CD4-positive, alpha-beta T cell treated with Interferon alpha-2 for 1 hour (primary cell): Measurements from ENCODE around the gene ABRACL.
"Not testable (repeated sequence)": the region's sequence is repeated elsewhere in the genome, so short reads cannot be mapped to it uniquely, and the experiment has no call there.

Source experiments
- DNase-seq, 2 donors: peaks; one replicate each; pipeline ENCODE4 v3.0.0-alpha.2; 2020 to 2022

The ABRACL gene, protein sequence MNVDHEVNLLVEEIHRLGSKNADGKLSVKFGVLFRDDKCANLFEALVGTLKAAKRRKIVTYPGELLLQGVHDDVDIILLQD

DNA sequence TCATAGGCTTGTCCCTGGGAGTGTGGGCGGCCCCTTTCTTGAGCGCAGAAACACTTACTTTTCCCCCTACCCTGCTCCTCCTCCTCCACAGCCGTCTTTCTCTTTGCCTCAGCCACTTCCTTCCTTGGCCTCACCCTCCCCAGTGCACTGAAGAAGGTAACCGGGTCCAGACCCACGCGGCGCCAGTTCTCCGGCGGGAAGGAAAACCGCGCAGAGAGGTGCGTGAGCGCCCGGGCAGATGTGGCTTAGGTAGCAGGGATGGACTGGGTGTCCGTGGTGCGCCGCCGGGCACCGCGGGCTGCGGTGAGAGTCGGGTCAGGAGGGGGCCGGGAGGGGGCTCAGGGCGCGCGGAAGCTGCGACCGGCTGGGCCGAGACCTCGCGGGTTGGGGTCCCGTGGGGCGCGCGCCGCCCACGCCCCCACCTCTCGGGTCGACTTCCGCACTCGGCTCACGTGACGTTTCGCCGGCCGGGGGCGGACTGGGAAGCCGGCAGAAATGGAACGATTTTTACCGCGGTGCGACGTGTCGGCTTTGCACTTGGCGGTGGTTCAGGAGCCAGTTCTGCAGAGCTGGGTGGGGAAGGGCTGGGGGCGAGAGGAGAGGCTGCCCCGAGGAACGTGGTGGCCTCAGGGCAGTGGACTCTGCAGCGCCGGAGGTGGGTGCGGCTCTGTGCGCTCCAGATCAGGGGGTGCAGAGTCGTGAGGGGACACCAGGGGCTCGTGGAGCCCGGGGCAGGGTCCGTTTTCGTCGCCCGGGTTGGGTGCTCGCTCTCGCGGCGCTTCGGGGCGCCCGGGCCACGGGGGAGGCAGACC, at the start of gene ABRACL:
TSS of gene ABRACL (plus strand) at position 88 of the 812 bp plus-strand sequence. CDS start 5,416 bp downstream, outside the sequence.
- DNase-seq, result peak; percentile 61 to 79

DNA sequence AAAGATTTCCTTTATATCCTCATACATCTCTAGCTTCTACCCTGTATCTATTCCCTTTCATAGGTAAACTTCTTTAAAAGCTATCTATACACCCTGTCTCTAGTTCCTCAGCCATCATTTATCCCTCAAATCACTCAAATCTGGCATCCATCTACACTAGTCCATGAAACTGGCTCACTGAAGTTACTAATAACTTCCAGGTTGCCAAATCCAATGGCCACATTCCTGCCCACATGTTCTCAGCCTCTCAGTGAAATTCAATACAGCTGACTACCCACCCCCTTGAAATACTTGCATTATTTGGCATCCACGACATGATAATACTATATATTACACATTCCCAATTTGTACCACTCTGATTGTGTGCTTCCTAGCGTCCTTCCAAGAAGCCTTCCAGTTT, 49.2 kb upstream of the ABRACL start:
- no peak for DNase-seq

DNA sequence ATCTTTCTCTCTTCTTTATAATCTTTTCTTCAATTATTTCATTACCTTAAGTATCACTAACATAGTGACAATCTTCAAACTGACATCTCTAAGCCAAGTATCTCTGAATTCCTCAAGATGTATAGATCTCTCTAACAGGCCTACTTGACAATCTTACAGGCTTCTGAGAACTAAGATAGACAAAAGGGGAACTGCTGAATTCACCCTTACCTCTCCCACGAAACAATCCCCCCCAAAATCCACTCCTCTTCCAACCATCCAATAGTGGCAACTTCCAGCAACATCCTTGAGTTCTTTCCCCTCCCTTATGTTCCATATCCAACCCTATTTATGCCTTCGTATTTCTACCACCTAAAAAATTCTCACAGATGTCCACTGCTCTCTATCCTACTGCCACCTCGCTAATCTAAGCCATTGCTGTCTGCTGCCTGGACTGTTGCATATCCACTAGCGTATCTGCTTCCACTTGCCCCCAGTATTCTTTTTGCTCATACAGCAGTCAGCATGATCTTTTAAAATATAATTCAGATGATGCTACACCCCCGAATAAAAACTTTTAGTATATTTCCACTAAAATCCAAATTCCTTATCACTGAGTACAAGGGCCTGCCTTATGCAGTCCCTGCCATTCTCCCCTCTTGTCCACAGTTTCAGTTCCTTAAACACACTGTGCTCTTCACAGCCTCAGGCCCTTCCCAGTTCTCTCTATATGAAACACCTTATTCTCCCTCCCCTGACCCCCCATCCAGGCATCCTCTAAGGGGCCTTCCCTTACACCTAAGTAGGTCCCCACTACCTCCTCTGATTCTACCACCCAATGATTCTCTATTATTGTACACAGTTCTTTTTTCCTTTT, 48.5 kb upstream of the ABRACL start:
- DNase-seq, result no peak

DNA sequence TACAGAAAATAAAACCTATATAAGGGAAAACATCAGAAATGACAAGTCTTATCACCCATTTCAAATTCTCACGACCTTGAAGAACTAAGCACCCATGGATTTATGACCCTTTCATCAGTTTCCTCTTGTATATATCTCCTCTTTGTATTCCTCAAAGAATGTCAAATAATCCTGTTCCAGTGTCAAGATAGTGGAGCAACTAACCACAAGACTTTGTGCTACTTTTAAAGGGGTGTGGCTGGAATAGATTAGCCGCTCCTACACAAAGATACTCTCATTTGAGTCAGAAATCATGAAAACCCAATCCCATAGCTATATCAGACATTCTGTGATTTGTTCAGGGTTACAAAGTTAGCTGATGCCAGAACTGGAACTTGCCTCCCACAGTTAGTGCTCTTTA, 47.1 kb upstream of the ABRACL start:
- no peak for DNase-seq

DNA sequence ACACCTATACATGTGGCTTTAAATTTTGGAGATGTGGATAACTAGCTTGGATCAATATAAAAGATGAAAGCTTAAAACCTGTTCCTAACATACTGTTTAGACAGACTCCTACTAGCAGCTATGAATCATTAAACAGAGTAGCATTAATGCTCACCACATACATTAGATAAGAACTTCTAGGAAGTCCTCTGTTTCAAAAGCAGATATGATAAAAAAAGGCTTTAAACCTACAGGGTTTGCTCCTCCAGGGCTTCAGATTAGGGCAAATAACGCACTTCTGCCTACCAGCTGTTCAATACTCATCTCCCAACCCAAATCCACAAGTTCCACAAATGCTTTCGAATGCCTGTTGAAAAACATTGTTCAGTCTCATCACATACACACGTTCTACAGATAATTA, 42.0 kb upstream of the ABRACL start:
- peak in 1 of 2 donors; percentile 33 for DNase-seq

DNA sequence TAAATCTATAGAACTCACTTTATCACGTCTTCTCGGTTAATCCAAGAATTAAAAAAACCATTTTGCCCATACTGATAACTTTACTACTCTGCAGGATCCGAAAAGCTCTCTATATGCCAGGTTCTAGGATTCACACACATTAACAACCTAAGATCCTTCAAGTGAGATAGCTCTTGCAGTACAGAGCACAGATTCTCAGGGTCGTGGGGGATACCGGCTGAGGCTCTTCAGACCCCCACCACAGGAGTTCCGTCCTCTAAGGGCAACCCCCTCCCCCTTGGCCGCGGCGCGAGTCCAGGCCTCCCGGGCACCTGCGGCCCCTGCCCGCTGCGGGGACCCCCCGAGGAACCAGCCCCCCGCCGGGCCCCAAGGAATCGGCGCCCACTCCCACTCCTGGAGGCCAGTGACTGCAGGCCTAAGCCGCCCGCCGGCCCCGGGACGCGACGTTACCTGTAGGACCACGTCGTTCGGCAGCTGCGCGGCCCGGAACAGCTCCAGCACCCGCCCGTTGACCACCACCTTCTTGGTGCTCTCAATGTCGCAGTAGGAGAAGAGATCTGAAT, 41.4 kb upstream of the ABRACL start:
- peak in 1 of 2 donors; percentile 14 for DNase-seq

DNA sequence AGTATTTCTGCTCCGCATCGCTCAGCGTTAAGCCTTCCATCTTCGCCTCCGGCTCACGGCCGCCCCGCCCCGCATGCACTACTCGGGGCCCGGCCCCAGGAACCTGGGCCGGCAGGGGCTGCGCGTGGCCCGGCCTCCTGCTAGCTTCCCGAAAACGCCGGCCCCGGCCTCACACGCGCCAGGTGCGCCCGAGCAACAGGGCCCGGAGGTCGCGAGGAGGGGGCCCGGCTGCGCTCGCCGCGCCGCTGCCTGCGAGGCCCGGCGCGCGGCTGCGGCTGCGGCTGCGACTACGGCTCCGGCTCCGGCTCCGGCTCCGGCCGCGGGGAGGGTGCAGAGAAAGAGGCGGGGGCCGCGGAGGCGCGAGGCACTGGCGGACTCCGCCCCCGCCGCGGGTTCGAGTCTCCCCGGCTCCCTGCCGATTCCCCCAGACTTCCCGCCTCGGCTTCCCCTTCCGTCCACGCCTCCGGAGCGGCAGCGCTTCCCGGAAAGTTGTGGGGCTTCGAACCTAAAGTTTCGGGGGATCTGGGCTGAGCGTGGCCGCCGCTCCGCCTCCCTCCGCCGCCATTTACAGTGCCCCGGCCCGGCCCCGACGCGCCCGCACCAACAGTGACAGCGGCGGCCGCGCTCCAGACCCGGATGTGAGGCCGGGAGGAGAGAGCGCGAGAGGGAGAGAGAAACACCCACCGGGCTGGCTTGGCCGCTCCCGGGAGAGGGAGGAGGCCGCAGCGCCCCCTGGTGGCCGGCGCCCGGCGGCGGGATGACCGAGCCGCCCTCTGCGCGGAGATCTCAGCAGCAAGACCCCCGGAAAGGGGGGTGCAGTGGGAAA, 40.7 kb upstream of the ABRACL start, which contains the start of gene REPS1:
TSS of gene REPS1 (minus strand) at position 611 of the 826 bp plus-strand sequence. CDS start at position 40, 571 bp downstream.
- peak; percentile 89 to 93 for DNase-seq

DNA sequence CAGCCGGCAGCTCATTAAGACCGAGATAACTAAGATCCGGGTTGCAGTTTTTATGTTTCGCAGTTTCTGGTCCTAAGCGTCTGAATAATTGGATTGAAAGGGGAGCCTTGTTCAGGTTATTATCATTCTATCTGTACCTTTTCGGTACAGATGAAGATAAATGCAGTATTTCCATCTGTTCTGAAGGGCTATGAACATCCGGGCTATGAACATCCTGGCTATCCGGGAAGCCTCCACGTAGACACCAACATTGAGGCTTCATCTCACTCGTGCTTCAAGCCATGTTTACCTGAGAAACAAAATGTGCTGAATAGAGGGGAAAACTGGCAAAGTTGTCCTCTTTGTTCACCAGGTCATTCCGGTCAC, 40.1 kb upstream of the ABRACL start:
- no peak for DNase-seq

DNA sequence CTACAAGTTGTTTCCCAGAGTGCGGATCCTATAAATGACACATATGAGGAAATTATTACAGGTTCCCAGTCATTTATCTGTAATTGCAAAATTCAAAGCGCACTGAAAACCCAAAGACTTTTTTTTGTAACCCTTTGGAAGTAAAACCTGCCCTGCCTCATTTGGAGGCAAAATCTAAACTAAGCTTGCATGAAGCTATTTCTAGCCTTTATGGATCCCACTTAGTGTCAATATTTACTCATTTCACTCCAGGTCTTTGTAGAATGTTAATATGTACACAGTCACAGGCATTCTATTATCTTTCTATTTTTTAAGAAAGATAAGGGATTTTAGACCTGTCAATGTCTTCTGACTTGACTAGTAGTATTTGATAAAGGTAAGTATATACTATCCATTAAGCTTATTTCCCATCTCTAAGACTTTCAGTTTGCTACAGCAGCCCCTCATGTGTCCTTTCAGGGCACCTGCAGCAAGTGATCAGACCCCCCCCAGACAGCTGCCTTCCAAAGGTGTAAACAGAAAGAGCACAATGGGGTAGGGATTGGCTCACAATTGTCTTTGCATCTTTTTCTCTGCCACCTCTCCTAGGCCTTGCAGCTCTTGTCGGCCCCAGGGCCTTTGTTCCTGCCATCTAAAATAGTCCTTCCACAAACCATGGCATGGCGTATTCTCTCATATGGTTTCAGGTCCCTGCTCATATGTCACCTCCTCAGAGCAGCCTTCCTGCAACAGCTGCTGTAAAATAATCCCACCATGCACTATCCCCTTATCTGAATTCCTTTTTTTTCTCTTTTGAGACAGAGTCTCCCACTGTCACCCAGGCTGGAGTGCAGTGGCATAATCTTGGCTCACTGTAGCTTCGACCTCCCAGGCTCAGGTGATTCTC, 39.2 kb upstream of the ABRACL start:
- no peak for DNase-seq

DNA sequence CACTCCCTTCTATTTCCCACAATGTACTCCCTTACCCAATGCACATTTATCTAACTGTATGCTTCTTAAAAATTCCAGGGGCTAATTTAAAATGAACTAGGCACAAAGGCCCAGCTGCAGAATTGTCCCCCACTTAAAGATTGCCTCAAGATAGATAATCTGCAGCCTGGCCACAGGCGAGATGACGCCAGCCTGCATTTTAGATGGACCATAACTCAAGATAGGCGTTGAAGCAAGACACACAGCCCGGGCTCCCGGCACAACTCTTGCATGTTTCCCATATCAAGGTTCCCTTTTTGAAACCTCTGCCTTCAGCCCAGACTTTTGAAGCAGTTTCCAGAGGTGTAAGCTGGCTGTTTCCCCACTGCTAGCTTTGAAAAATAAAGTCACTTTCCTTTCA, 37.3 kb upstream of the ABRACL start:
- DNase-seq, result no peak

DNA sequence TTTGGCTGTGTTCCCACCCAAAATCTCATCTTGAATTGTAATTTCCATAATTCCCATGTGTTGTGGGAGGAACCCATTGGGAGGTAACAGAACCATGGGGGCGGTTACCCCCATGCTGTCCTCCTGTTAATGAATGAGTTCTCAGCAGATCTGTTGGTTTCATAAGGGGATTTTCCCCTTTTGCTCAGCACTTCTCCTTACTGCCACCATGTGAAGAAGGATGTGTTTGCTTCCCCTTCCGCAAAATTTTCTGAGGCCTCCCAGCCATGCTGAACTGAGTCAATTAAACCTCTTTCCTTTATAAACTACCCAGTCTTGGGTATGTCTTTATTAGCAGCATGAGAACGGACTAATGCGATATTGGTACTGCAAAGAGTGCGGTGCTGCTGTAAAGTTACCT, 35.6 kb upstream of the ABRACL start:
- DNase-seq, result peak in 1 of 2 donors; percentile 6

DNA sequence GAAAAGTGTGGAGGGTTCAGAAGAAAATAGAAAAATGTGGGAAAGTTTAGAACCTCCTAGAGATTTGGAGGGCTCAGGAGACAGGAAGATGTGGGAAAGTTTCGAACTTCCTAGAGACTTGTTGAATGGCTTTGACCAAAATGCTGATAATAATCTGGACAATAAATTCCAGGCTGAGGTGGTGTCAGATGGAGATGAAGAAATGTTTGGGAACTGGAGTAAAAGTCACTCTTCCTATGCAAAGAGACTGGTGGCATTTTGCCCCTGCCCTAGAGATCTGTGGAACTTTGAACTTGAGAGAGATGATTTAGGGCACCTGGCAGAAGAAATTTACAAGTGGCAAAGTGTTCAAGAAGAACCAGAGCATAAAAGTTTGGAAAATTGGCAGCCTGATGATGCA, 35.1 kb upstream of the ABRACL start:
- not testable (repeated sequence) for DNase-seq

DNA sequence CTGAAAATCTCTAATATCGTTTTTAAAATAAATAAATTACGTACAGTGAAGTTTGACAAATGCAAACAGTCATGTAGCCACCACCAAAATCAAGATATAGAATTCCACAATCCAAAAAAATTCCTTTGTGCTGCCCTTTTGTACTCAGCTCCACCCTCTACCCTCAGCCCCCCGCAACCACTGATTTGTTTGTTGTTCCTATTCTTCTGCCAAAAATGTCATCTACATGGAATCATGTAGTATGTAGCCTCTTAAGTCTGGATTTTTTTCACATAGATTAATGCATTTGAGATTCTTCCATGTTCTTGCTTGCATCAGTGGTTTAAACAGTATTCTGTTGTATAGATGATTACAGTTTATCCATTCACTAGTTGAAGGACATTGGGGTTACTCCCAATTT, 32.0 kb upstream of the ABRACL start:
- DNase-seq, result no peak

DNA sequence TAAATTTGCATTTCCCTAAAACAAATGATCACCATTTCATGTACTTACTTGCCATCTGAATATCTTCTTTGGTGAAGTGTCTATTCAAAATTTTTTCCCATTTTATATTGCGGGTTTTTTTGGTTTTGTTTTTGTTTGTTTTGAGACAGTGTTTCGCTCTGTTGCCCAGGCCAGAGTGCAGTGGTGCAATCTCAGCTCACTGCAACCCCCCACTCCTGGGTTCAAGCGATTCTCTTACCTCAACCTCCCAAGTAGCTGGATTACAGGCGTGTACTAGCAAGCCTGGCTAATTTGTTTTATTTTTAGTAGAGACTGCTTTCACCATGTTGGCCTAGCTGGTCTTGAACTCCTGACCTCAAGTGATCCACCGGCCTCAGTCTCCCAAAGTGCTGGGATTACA, 31.4 kb upstream of the ABRACL start:
- DNase-seq, result no peak

DNA sequence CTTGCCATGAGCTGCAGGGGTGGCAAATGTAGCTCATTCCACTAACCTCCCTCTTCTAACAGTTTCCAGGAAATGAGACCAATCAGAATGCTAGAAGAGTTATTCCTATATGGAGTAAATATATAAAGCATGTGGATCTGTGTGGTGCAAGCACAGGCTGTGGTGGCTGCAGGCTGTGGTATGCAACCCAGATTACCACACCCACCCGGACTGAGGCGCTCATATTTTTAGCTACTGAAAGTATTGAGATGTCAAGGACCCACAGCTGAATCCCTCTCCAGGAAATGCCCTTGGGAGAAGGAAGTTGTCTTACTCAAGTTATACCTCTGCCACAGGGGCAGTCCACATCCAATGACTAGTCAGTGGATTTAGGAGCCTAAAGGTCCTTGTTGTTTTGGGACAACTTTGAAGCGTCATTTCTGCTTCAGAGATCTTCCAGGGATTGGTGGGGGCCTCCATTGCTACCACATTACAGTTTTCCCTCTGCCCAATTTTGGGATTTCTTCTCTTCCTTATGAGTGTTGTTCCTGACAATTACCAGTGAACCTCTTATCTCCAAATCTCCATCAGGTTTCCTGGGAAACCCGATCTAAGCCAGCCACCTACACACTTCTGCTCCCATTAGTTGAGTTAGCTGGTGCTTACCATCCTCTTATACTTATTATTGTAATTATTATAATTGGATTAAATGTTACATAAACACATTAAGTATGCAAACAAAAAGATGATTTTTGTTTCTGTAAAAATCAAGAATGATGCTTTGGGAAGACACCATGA, 28.4 kb upstream of the ABRACL start:
- no peak for DNase-seq

DNA sequence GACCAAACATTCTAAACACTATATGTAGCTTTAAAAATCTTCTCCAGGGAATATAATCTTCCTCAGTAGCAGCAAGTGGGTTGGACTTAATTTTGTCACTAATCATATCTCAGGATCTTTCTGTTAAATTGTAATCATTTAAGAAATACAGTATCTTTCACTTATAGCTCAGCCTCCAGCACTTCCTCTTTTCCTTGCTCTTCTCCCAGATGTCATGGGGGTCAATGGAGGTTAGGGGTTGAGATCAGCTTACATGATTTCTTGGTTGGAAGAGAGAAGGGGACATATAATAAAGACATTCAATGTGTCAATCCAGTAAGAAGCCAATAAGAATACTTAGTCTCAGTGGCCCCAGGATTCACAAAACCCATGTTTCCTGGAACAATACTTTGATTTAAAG, 24.8 kb upstream of the ABRACL start:
- no peak for DNase-seq

DNA sequence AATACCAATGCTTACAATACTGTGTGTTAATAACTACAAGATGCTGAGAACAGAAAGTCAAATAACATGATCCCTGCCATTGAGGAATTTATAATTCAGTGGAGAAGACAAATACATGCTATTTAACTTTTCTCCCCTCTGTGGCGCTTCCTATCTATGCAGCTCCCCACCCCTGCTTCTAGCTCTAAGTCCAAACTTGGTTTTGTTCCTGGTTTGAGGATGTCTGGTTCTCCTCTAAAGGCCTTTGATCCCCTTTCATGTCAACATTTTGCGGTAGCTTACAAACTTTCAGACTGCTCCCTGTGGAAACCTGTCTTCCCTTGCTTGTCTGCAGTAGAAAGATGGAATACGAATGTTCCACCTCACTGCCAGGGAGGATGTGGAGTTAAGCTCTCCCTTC, 22.1 kb upstream of the ABRACL start:
- DNase-seq, result no peak

DNA sequence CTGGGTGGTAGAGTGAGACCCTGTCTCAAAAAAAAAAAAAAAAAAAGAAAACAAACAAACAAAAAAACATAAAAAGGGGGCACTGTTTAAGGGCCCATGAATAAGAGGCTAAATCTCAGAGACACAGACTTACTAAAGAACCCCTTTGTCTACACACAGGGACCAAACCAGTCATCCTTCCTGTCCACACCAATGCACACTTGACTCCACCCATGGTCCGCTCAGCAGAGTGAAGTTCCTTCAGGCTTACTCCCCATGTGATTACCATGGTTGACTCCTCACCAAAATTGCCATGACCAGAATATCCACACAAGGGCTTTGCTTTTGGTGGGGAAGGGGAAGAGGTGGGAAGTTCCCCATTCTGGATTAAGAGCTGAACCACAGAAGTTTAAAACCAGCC, 21.1 kb upstream of the ABRACL start:
- DNase-seq, result no peak

DNA sequence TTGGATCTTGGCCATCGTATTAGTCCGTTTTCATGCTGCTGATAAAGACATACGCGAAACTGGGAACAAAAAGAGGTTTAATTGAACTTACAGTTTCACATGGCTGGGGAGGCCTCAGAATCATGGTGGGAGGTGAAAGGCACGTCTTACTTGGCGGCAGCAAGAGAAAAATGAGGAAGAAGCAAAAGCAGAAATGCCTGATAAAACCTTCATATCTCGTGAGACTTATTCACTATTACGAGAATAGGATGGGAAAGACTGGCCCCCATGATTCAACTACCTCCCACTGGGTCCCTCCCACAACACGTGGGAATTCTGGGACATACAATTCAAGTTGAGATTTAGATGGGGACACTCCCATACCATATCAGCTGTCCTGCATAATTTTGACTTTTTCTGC, 20.4 kb upstream of the ABRACL start:
- no peak for DNase-seq

DNA sequence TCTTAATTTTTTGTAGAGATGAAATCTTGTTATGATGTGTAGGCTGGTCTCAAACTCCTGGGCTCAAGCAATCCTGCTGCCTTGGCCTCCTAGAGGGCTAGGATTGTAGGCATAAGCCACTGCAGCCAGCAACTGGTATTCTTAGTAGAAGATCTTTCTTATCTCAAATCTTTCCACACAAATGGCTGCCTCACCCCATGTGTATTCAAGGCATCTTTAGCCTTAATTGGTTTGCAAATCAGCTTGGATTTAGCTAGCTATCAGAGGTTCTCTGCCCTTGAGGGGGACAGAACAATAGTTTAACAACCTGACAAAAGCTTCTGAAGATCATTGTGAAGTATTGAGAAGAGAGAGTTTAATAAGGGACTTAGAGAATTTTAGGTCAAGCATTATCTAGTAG, 17.9 kb upstream of the ABRACL start:
- DNase-seq, result no peak

DNA sequence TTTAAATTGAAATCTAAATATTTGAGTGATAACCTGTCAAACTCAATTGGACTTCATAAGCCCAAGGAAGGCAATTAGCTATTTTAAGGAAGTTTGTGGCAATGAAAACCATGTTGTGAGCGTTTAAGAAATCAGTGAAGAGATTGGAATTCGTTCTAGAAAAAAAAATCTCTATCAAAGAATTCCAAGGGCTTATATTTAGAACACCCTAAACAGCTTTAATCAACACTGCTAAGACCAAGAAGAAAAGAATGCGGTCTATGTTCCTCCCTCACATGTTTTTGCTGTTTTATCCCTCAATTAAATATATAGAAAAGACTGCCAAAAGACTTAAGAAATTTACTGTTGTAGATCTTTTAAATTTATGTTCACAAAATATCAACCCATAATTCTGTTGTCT, 16.6 kb upstream of the ABRACL start:
- DNase-seq, result no peak
